ENCODE results near the gene NDUFAF5. TPM values are rescaled to one million over a fixed set of nuclear protein-coding genes. Genes with fewer than 3 reads are reported as not detected.

The NDUFAF5 gene
- total RNA-seq, 1 experiment from 2014 or later, result 40.2 TPM

GRCh38 chr20:13862245-13862644 is 77.4 kb downstream of the NDUFAF5 start:
- no peak overlapping the region for H2AK5ac ChIP-seq (ENCODE audit: insufficient read length, low read length)
- no peaks in the 10 kb centered on the region for H3K9me3 ChIP-seq (ENCODE audit: control insufficient read depth, low read depth, low read length)
- no peaks in the 10 kb centered on the region for H3K9me3 Mint-ChIP-seq
- no peak overlapping the region for H3K27ac ChIP-seq (ENCODE audit: insufficient read length, low read depth, low read length)
- H3K79me2 ChIP-seq (ENCODE audit: insufficient read depth, low read length), result no peaks in the 10 kb centered on the region; the same call in 1 of the 2 replicates
- H4K5ac ChIP-seq (ENCODE audit: insufficient read length, low read depth, low read length), result no peak overlapping the region
- H3K4me3 Mint-ChIP-seq, result no peak overlapping the region
- H3K27me3 Mint-ChIP-seq (ENCODE audit: low read depth), result no peaks in the 10 kb centered on the region
- H2BK20ac ChIP-seq (ENCODE audit: low read depth, low read length, poor library complexity, severe bottlenecking), result no peak overlapping the region
- no peaks in the 10 kb centered on the region for H4K20me1 ChIP-seq (ENCODE audit: control insufficient read depth, insufficient read depth, insufficient read length)
- no peaks in the 10 kb centered on the region for H3K36me3 Mint-ChIP-seq (ENCODE audit: insufficient read depth in 1 of 3, low read depth in 3 of 3)
- TF ChIP-seq CTCF (conservative IDR thresholded peaks at IDR 0.05), result no peak
- DNase-seq, result no peak
- H3T11ph ChIP-seq (ENCODE audit: low read length), result no peak overlapping the region
- no peak overlapping the region for H4K8ac ChIP-seq (replicated peaks; ENCODE audit: insufficient read length, low read depth, low read length)
- H3K27me3 ChIP-seq (ENCODE audit: insufficient read depth, low read length), result no peaks in the 10 kb centered on the region
- no peak overlapping the region for H3K27ac Mint-ChIP-seq
- H4K91ac ChIP-seq (ENCODE audit: insufficient read length, low read depth, low read length), result no peak overlapping the region
- H3K4me1 ChIP-seq (ENCODE audit: insufficient read depth, low read length), result no peaks in the 10 kb centered on the region; the same call in 1 of the 2 replicates
- no peak overlapping the region for H3K9ac ChIP-seq (ENCODE audit: extremely low read depth, insufficient read length, low read length)
- no peak overlapping the region for H3K23ac ChIP-seq (ENCODE audit: insufficient read length, low read depth, low read length)
- no peak overlapping the region for H2BK12ac ChIP-seq (ENCODE audit: insufficient read length, low read depth, low read length)
- H3K79me1 ChIP-seq (ENCODE audit: insufficient read depth, low read depth, low read length, poor library complexity, severe bottlenecking), result no peaks in the 10 kb centered on the region
- H3K4me2 ChIP-seq (ENCODE audit: insufficient read depth, insufficient read length, low read length), result no peak overlapping the region
- no peak overlapping the region for H3K4ac ChIP-seq (ENCODE audit: low read depth, low read length)
- H2BK15ac ChIP-seq (ENCODE audit: low read depth, low read length), result no peak overlapping the region
- peaks cover 9 to 10% of the 10 kb centered on the region in 2 experiments for H3K4me1 Mint-ChIP-seq
- H3K18ac ChIP-seq (ENCODE audit: insufficient read length, low read depth, low read length), result no peak overlapping the region
- H2BK5ac ChIP-seq (ENCODE audit: insufficient read length, low read length), result no peak overlapping the region
- H2BK120ac ChIP-seq (ENCODE audit: low read depth, low read length, poor library complexity, severe bottlenecking), result no peak overlapping the region
- no peak overlapping the region for H3K56ac ChIP-seq (ENCODE audit: insufficient read length, low read depth, low read length)
- WGBS (ENCODE audit: extremely low coverage, insufficient read length, low lambda C conversion rate), result no CpG with 5 or more reads among the region's 2 CpGs
- H3K14ac ChIP-seq (ENCODE audit: insufficient read depth, low read length), result no peak overlapping the region
- no peaks in the 10 kb centered on the region for H3K23me2 ChIP-seq (ENCODE audit: insufficient read length, low read depth, low read length, poor library complexity, severe bottlenecking)
- H2AFZ ChIP-seq (ENCODE audit: low read length), result no peak overlapping the region

Data from H9 (cell line).